Measurements from ENCODE around the gene IFNAR1.

The IFNAR1 gene

DNA sequence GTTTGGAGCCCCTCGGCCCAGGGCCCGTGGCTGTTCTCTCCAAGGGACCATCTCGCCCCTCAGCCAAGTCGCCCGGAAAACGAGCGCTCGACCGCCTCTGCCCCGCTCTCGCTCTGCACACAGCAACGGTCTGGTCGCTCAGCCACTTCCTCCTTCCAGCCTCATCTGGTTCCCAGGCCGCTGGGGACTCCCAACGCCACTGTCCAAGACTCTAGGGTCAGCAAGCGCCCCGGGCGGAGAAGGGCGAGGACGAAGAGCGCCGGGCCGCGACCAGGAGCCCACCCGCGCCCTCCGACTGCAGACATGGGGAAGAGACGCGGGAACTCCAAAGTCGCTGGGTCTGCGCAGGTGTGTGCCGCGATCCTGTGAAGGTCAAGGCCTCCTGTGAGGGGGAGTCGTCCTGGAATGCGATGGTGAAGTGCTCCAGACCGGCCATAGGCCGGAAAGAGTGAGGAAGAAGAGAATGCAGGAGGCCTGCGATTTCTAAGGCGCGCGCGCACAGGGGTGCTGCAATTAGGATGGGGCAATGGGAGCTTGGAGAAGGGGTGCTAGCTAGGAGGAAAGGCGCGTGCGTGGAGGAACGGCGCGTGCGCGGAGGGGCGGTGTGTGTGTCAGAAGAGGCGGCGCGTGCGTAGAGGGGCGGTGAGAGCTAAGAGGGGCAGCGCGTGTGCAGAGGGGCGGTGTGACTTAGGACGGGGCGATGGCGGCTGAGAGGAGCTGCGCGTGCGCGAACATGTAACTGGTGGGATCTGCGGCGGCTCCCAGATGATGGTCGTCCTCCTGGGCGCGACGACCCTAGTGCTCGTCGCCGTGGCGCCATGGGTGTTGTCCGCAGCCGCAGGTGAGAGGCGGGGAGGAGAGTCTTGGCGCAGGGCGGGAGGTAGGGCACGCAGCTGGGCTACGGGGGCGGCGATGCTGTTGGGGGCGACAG, at the start of gene IFNAR1:
Gene IFNAR1 (plus strand): TSS at position 680 of the 931 bp plus-strand sequence. CDS start 86 bp downstream, at position 766.
- peak; percentile 99 for DNase-seq

GRCh38 chr21:33278721-33279120, 46.0 kb upstream of the IFNAR1 start:
- no peak for DNase-seq

DNA sequence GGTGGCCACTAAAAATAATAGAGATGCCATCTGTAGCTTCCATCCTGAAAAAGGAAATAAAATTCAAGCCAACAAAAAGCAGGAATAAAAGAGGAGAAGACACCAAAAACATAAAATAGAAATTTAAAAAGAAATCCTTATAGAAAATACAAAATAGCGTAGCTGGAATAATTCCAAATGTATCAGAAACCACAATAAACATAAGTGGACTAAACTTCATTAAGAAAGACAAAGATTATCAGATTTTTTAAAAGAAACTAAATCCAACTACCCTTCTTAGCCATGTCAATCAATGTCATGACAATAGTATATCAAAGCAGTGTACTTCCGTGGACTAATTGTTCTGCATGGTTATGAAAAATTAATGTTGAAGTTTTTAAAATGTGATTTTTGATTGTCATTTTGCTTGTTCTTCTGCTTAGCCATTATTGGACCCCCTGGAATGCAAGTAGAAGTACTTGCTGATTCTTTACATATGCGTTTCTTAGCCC, 45.4 kb upstream of the IFNAR1 start:
- no peak for DNase-seq

DNA sequence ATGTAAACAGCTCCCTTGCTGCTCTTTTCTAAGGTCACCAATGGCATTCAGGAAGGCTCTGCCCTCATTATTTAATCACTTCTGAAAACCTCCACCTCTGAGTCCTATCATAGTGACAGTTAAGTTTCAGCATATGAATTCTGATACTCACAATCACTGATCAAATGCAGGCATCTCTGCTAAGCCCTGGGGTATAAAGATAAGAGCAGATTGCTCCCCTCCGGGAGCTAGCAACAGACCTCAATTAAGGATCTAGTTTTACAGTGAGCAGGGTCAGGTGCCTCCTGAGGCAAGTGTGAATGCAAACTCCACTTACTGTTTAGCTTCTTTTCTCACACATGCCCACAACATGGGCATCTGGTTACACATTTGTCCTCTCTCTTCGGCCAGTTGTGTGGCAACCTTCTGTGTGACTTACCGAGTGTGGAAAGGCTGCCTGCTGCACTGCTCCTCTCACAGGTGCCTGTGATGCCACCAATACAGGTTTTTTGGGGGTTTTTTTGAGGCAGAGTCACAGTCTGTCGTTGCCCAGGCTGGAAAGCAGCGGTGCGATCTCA, 43.6 kb upstream of the IFNAR1 start:
- DNase-seq, result no peak

GRCh38 chr21:33283203-33283602, 41.6 kb upstream of the IFNAR1 start:
- no peak for DNase-seq

GRCh38 chr21:33286076-33286475, 38.7 kb upstream of the IFNAR1 start:
- no peak for DNase-seq

DNA sequence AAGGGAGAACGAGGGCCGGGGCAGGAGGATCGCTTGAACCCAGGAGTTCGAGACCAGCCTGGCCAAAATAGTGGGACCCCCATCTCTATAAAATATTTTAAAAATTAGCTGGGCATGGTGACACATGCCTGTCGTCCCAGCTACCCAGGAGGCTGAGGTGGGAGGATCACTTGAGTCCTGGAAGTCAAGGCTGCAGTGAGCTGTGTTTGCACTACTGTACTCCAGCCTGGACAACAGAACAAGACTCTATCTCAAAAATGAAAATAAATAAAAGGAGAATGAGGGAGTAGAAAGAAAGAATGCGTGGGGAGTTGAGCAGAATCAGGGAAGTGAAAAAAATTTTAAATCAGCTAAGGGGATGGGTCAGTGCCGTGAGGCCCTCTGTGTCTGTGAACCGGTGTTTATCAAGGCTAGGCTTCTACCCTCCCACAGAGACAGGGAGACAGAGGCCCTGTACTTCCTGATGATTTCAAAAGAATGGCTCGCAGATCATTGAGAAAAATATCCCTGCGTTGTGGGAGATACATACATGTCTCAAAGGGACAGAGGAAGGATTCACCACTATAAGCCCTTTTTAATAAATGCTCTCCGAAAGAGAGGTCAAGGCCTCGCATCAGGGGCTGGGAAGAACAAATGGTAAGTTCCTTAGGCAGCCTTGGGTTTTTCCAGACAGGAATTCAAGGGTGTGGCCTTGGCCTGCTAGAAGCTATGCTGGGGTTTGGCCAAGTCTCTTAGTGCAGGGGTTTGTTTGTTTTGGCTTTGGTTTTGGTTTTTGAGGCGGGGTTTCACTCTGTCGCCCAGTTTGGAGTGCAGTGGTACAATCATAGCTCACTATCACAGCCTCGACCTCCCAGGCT, 37.9 kb upstream of the IFNAR1 start:
- DNase-seq, result no peak

- no peak for DNase-seq
Measured at GRCh38 chr21:33289199-33289819, 35.5 kb upstream of the IFNAR1 start.

DNA sequence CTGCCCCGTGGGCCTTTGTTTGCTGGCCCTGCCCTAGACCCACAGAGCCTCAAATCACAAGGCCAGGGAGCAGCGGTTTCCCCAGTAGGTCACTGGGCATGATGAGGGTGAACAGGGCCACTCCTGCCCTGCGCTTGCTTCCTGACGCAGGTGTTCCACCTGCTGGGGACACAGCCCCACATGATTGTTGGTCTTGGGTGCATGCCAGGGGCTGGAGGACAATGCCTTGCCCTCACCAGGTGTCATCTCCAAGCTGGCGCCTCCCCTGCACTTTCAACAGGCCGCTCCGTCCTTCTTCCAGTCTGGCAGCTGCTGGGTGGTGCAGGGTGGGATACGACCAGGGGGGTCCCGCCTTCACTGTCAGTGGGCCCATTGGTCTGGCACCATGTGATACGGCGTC, 34.3 kb upstream of the IFNAR1 start:
- DNase-seq, result no peak

DNA sequence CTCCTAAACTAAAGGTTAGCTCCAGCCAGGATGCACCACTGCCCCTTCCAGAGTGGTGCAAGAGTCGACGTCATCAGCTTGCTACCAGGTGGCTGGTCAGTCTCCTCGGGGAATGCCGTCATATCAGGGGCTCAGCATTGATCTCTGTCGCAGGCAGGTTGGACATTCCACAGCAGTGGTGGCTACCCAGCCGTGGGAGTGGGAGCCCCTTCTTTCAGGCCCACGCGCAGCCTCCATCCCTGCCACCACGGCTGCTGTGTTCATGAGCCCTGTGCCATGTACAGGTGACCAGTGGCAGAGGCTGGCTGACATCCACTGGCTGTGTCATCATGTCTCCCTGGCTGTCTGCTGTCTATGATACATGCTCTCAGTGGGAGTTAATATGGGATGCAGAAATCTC, 33.1 kb upstream of the IFNAR1 start:
- DNase-seq, result no peak

DNA sequence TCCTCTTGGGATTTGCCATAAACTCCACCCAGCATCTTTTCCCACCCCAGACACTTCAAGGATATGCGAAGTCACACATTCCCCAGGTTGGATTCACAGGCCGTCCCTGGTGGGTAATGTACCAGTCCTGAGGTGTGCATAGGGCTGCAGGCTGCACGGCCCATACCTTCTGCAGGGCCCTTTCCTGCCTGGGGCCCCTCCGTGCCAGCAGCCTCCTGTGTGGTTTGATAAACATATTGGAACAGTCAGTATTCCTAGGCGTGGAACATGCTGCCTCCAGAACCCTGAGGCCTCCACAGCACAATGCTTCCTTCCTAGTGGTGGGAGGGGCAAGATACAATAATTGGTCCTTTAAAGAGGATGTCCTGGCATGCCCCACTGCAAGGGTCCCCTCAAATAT, 32.0 kb upstream of the IFNAR1 start:
- no peak for DNase-seq

DNA sequence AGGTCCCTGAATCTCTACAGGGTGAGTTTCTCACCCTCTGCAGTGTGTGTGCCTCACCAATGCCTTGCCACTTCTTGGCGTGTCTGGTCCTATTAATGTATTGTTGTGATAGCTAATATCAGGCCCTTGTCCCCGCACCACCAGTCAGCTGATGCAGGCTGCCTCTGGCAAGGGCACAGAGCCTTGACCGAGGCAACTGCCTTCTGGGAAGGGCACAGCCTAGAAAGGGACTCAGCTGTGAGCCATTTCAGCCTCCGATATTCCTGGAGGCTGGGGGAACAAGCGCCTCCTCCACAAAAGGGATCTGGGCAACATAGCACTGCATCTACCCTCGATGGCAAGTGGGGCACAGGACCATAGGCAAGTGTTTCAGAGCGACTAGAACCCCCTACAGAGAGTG, 31.6 kb upstream of the IFNAR1 start:
- DNase-seq, result no peak

GRCh38 chr21:33293811-33294216, 31.0 kb upstream of the IFNAR1 start:
- DNase-seq, result no peak

DNA sequence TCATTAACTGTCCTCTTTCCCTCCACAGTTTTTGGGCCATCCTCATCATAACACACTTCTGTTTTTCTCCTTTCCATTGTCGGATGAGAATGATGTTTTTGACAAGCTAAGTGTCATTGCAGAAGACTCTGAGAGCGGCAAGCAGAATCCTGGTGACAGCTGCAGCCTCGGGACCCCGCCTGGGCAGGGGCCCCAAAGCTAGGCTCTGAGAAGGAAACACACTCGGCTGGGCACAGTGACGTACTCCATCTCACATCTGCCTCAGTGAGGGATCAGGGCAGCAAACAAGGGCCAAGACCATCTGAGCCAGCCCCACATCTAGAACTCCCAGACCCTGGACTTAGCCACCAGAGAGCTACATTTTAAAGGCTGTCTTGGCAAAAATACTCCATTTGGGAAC, 28.6 kb upstream of the IFNAR1 start:
- DNase-seq, result no peak

DNA sequence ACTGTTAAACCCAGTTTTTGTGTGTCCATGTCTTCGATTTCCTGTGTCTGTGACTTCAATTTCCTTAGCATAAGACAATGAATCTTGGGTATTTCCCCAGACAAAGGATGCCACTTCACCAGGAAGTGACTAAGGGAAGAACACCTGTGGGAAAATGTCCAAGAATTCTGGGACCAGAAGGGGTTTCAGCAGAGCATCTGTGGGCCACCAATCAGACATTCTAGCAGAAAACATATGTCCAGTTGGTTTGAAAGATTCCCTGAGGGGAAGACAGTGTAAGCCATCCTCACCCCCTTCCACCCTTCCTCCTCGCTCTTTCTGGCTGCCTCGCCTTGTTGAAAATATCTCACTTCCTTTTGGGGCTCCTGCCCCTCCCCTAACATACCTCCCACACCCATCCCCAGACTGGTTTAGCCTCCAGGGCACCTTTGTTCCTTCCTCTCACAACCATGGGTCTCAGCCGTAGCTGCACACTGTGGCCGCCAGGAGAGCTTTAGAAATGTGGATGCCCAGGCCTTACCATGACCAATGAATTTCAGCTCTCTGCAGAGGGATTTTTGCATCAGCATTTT, 25.5 kb upstream of the IFNAR1 start:
- DNase-seq, result no peak

DNA sequence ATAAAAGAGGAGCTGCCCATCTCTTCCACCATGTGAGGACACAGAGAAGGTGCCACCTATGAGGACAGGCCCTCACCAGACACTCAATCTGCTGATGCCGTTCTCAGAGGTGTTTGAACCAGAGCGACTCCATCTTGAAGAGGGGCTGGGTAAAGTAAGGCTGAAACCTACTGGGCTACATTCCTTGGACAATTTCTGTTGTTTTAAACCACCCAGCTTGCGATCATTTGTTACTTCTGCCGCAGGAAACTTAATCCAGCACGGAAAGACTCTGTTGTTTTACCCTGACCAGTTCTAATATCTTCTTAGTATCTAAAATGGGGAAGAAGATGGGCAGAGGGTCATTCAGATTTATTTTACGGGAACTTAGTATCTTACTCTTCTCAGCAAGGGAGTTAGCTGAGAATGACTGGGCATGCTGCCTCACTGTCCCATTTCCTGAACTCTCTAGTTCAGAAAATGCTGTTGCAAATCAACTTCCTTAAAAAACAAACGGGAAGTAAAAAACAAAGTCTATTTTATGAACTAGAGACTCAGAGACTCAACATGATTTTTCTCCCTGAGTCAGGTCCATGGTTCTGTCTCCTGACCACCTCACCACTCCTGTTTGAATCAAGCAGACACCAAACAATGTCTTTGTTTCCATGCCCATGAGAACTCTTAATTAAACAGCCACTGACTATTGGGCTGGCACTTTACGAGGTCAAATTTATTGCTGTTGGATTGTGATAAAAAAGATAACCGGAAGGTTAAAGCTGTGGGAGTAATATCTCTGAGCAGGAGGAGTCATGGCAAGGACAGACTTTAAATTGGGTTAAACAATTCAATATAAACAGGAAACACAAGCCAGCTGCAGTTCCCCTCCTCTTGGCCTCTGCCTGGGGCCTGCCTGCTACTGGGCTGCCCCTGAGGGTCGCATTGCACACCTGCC, 23.8 kb upstream of the IFNAR1 start:
- no peak for DNase-seq

DNA sequence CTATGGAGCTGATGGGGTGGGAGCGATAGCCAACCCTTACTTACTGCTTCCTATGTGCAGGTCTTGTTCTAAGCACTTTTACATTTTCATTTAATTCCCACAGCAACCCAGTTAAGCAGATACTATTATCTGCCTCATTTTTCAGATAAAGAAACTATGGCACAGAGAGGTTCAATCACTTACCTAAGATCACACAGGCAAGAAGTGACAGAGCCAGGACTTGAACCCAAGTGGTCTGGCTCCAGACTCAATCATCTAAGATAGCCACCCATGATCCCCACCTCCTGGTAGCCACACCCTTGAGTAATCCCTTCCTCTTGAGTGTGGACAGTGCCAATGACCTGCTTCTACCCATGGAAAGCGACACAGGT, 23.2 kb upstream of the IFNAR1 start:
- DNase-seq, result no peak

GRCh38 chr21:33302055-33302454, 22.7 kb upstream of the IFNAR1 start:
- DNase-seq, result no peak

GRCh38 chr21:33302796-33303195, 22.0 kb upstream of the IFNAR1 start:
- no peak for DNase-seq

DNA sequence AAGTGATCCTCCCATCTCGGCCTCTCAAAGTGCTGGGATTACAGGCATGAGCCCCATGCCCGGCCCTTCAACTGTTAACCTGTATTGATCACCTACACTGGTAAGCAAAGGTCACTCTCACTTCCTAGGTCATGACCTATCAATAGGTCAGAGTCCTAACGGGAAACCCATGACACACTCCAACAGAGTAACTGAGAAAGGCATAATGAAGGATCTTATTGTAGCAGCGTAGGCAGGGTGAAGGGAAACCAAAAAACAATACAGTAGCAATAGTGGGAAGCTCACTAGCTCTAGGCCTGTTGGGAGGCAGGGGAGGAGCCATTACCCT, 19.5 kb upstream of the IFNAR1 start:
- DNase-seq, result no peak

DNA sequence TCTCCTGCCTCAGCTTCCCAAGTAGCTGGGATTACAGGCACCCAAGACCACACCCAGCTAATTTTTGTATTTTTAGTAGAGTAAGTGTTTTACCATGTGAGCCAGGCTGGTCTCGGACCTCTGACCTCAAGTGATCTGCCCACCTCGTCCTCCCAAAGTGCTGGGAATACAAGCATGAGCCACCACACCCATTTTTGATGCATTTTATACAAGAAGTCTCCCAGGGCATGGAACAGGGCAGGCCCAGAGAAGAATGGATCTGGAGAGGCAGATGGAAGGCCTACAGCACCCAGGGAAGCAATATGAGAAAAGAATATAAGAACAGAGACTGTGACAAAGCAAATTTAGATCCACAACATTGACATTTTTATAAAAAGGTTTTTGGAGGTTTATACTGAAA, 18.8 kb upstream of the IFNAR1 start:
- DNase-seq, result no peak
